NK-92 (cell line): ENCODE results near the gene TNNI2.

Source experiments
- DNase-seq: peaks from one replicate; lab custom pipeline; 2025; ENCODE audit not compliant: unreplicated experiment; lab: John Stamatoyannopoulos, UW

The TNNI2 gene

GRCh38 chr11:1857064-1857463, 18.3 kb downstream of the TNNI2 start:
- no peak for DNase-seq

- no peak for DNase-seq
Observed at GRCh38 chr11:1858154-1858553, 19.4 kb downstream of the TNNI2 start.

- no peak for DNase-seq
Observed at GRCh38 chr11:1858576-1858975, 19.8 kb downstream of the TNNI2 start.

GRCh38 chr11:1859004-1859403, 20.2 kb downstream of the TNNI2 start:
- DNase-seq, result no peak

- DNase-seq, result no peak
Observed at GRCh38 chr11:1860108-1860507, 21.3 kb downstream of the TNNI2 start.

- no peak for DNase-seq
Observed at GRCh38 chr11:1861435-1862411, 22.9 kb downstream of the TNNI2 start.

GRCh38 chr11:1862588-1863351, 24.0 kb downstream of the TNNI2 start:
- DNase-seq, result no peak

GRCh38 chr11:1863352-1864216, 24.8 kb downstream of the TNNI2 start:
- DNase-seq, result no peak

- DNase-seq, result no peak
Observed at GRCh38 chr11:1864231-1864630, 25.4 kb downstream of the TNNI2 start.

- DNase-seq, result no peak
Observed at GRCh38 chr11:1864831-1865665, 26.3 kb downstream of the TNNI2 start.

GRCh38 chr11:1866226-1866625, 27.4 kb downstream of the TNNI2 start:
- no peak for DNase-seq

GRCh38 chr11:1866776-1867175, 28.0 kb downstream of the TNNI2 start:
- no peak for DNase-seq

- DNase-seq, result no peak
Observed at GRCh38 chr11:1867381-1867780, 28.6 kb downstream of the TNNI2 start.

GRCh38 chr11:1868056-1868635, 29.4 kb downstream of the TNNI2 start:
- DNase-seq, result no peak

- no peak for DNase-seq
Observed at GRCh38 chr11:1868636-1869291, 30.0 kb downstream of the TNNI2 start.

GRCh38 chr11:1869427-1870325, 30.9 kb downstream of the TNNI2 start:
- no peak for DNase-seq

GRCh38 chr11:1870326-1870696, 31.5 kb downstream of the TNNI2 start:
- no peak for DNase-seq

- DNase-seq, result no peak
Observed at GRCh38 chr11:1870721-1871466, 32.1 kb downstream of the TNNI2 start.
